ENCODE measurements around the gene ITPR1. TPM values are rescaled to one million over a fixed set of nuclear protein-coding genes. Genes with fewer than 3 reads are reported as not detected.

ITPR1 gene
- total RNA-seq, 1 donor from 2014 or later: 6.7 TPM

GRCh38 chr3:4849739-4850138 lies 356.6 kb downstream of the ITPR1 start:
- Mint-ChIP-seq H3K27me3 (ENCODE audit: low read depth, unreplicated experiment) (no peaks in the 10 kb centered on the region), H3K36me3 (ENCODE audit: low read depth, unreplicated experiment) (no peaks in the 10 kb centered on the region), H3K27ac (ENCODE audit: unreplicated experiment) (peak overlapping the region; percentile 8), H3K4me3 (ENCODE audit: unreplicated experiment) (no peak overlapping the region), H3K9me3 (ENCODE audit: unreplicated experiment) (no peaks in the 10 kb centered on the region), H3K4me1 (ENCODE audit: low read depth, unreplicated experiment) (peaks cover 30% of the 10 kb centered on the region)
- no peak overlapping the region for H3K4me2 ChIP-seq (ENCODE audit: low read length)
- H3K4me1 ChIP-seq (ENCODE audit: insufficient read depth, low read length): peaks cover 9% of the 10 kb centered on the region
- DNase-seq (ENCODE audit: low read depth): no peak
- H3K27ac ChIP-seq (ENCODE audit: low read depth, low read length): no peak overlapping the region
- H3K4me3 ChIP-seq (ENCODE audit: insufficient read depth, low read depth, low read length): no peak overlapping the region
- no peak overlapping the region for H2AFZ ChIP-seq (ENCODE audit: low read depth, low read length)
- TF ChIP-seq CTCF (IDR thresholded peaks at IDR 0.05; ENCODE audit: insufficient read depth, low read depth, low read length): no peak
- H3K9ac ChIP-seq (ENCODE audit: low read length): no peak overlapping the region
- no peaks in the 10 kb centered on the region for H4K20me1 ChIP-seq (ENCODE audit: insufficient read depth, low read length)
- H3K79me2 ChIP-seq (ENCODE audit: insufficient read depth, low read length): no peaks in the 10 kb centered on the region
- FAIRE-seq: no peak
- H3K9me3 ChIP-seq (ENCODE audit: insufficient read depth, low read depth, low read length): no peaks in the 10 kb centered on the region
- H3K36me3 ChIP-seq (ENCODE audit: insufficient read depth, low read length): no peaks in the 10 kb centered on the region
- H3K27me3 ChIP-seq (ENCODE audit: insufficient read depth, low read length): no peaks in the 10 kb centered on the region

GRCh38 chr3:4850211-4850927 lies 357.2 kb downstream of the ITPR1 start:
- H3K27me3 Mint-ChIP-seq (ENCODE audit: low read depth, unreplicated experiment): no peaks in the 10 kb centered on the region
- H3K4me3 Mint-ChIP-seq (ENCODE audit: unreplicated experiment): no peak overlapping the region
- H3K4me2 ChIP-seq (ENCODE audit: low read length): no peak overlapping the region
- no peaks in the 10 kb centered on the region for H3K79me2 ChIP-seq (ENCODE audit: insufficient read depth, low read length)
- no peak overlapping the region for H3K4me3 ChIP-seq (ENCODE audit: insufficient read depth, low read depth, low read length)
- no peaks in the 10 kb centered on the region for H3K9me3 ChIP-seq (ENCODE audit: insufficient read depth, low read depth, low read length)
- no peak overlapping the region for H3K27ac Mint-ChIP-seq (ENCODE audit: unreplicated experiment)
- no peaks in the 10 kb centered on the region for H3K36me3 Mint-ChIP-seq (ENCODE audit: low read depth, unreplicated experiment)
- H3K9me3 Mint-ChIP-seq (ENCODE audit: unreplicated experiment): no peaks in the 10 kb centered on the region
- no peak overlapping the region for H2AFZ ChIP-seq (ENCODE audit: low read depth, low read length)
- no peaks in the 10 kb centered on the region for H3K36me3 ChIP-seq (ENCODE audit: insufficient read depth, low read length)
- peaks cover 9% of the 10 kb centered on the region for H3K4me1 ChIP-seq (ENCODE audit: insufficient read depth, low read length)
- FAIRE-seq: no peak
- no peak for TF ChIP-seq CTCF (IDR thresholded peaks at IDR 0.05; ENCODE audit: insufficient read depth, low read depth, low read length)
- TF ChIP-seq EZH2 (IDR thresholded peaks at IDR 0.05; ENCODE audit: insufficient read depth, low read length): no peak
- no peak overlapping the region for H3K27ac ChIP-seq (ENCODE audit: low read depth, low read length)
- peaks cover 30% of the 10 kb centered on the region for H3K4me1 Mint-ChIP-seq (ENCODE audit: low read depth, unreplicated experiment)
- no peak overlapping the region for H3K9ac ChIP-seq (ENCODE audit: low read length)
- no peaks in the 10 kb centered on the region for H4K20me1 ChIP-seq (ENCODE audit: insufficient read depth, low read length)
- no peaks in the 10 kb centered on the region for H3K27me3 ChIP-seq (ENCODE audit: insufficient read depth, low read length)
- DNase-seq (ENCODE audit: low read depth): peak; percentile 80

GRCh38 chr3:4850928-4851265 lies 357.7 kb downstream of the ITPR1 start:
- H3K36me3 Mint-ChIP-seq (ENCODE audit: low read depth, unreplicated experiment): no peaks in the 10 kb centered on the region

More at GRCh38 chr3:4850928-4851265, 357.7 kb downstream of the ITPR1 start:
- Mint-ChIP-seq H3K4me3 (ENCODE audit: unreplicated experiment) (no peak overlapping the region), H3K27ac (ENCODE audit: unreplicated experiment) (no peak overlapping the region), H3K27me3 (ENCODE audit: low read depth, unreplicated experiment) (no peaks in the 10 kb centered on the region), H3K9me3 (ENCODE audit: unreplicated experiment) (no peaks in the 10 kb centered on the region), H3K4me1 (ENCODE audit: low read depth, unreplicated experiment) (peaks cover 30% of the 10 kb centered on the region)
- H2AFZ ChIP-seq (ENCODE audit: low read depth, low read length): no peak overlapping the region
- H3K79me2 ChIP-seq (ENCODE audit: insufficient read depth, low read length): no peaks in the 10 kb centered on the region
- H3K9ac ChIP-seq (ENCODE audit: low read length): no peak overlapping the region
- DNase-seq (ENCODE audit: low read depth): no peak
- no peak for FAIRE-seq
- TF ChIP-seq CTCF (IDR thresholded peaks at IDR 0.05; ENCODE audit: insufficient read depth, low read depth, low read length) (no peak), EZH2 (IDR thresholded peaks at IDR 0.05; ENCODE audit: insufficient read depth, low read length) (no peak)
- H3K27me3 ChIP-seq (ENCODE audit: insufficient read depth, low read length): no peaks in the 10 kb centered on the region
- no peak overlapping the region for H3K4me3 ChIP-seq (ENCODE audit: insufficient read depth, low read depth, low read length)
- no peaks in the 10 kb centered on the region for H3K9me3 ChIP-seq (ENCODE audit: insufficient read depth, low read depth, low read length)
- H3K36me3 ChIP-seq (ENCODE audit: insufficient read depth, low read length): no peaks in the 10 kb centered on the region
- H3K27ac ChIP-seq (ENCODE audit: low read depth, low read length): no peak overlapping the region
- H3K4me1 ChIP-seq (ENCODE audit: insufficient read depth, low read length): peaks cover 9% of the 10 kb centered on the region
- no peaks in the 10 kb centered on the region for H4K20me1 ChIP-seq (ENCODE audit: insufficient read depth, low read length)
- H3K4me2 ChIP-seq (ENCODE audit: low read length): no peak overlapping the region
